ENCODE results near the gene DGKB.

- TF ChIP-seq CTCF (IDR thresholded peaks at IDR 0.05), result no peak
- no peak for TF ChIP-seq POLR2AphosphoS5 (IDR thresholded peaks at IDR 0.05)
- no peak for TF ChIP-seq POLR2A (IDR thresholded peaks at IDR 0.05)
Measured at GRCh38 chr7:14806891-14807290, 95.7 kb downstream of the DGKB start.

Data from gastroesophageal sphincter (tissue), 3 donors.